Measurements from ENCODE around the gene APCDD1L. TPM values are rescaled to one million over a fixed set of nuclear protein-coding genes. Genes with fewer than 3 reads are reported as not detected.
A peak's percentile ranks its signal among the peaks of the same experiment; 100 is the strongest.

APCDD1L gene
- total RNA-seq, result 5.1 and 5.9 TPM in 2 replicates

DNA sequence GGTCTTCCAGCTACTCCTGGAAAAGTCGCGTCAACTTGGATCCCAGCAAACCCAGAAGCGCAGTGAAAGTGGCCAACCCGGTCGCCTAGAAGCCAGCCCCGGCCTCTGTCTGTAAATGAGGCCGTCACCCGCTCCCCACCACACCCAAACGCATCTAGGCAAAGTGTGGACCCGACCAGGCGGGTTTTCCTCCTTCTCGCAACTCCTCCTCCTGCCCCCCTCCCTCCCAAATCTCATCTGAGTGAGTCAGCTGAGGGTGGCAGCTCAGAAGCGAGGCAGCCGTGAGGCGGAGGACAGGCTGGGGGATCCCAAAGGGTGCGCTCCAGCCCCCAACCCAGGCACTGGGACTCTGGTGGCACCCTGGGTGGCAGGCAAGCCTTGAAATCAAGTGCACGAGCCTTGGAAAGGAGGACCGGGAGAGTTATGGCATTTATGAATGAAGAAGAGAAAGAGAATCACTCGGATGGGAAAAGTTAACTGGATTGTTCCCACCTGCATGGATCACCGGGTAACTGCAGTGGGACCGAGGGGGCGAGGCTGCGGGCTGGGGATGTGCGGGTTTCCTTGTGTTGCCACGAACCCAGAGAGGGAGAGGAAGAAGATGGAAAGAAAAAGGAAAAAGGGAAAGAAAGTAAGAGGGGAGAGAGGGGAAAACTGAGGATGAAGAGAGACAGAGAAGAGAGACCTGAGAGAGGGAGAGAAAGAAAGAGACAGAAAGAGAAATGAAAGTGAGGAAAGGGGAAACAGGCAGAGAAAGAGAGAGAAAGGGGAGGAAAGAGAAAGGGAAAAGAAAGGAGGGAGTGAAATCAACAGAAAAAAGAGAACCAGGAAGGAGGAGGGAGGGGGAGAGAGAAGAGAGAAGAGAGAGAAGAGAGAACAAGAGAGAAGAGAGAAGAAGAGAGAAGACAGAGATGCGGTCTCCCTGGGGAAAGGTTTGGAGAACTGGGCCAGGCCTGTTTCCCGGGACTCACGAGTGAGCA lies at the start of gene APCDD1L:
Gene APCDD1L (minus strand): TSS at position 167 of the 980 bp plus-strand sequence. CDS start 692 bp downstream, outside the sequence.
- DNase-seq (ENCODE audit: low read depth), result no peak
- H3K4me3 ChIP-seq (ENCODE audit: low read depth, low read length), result peak within 1 kb of the TSS; percentile 47
- TF ChIP-seq, protein P1, sequence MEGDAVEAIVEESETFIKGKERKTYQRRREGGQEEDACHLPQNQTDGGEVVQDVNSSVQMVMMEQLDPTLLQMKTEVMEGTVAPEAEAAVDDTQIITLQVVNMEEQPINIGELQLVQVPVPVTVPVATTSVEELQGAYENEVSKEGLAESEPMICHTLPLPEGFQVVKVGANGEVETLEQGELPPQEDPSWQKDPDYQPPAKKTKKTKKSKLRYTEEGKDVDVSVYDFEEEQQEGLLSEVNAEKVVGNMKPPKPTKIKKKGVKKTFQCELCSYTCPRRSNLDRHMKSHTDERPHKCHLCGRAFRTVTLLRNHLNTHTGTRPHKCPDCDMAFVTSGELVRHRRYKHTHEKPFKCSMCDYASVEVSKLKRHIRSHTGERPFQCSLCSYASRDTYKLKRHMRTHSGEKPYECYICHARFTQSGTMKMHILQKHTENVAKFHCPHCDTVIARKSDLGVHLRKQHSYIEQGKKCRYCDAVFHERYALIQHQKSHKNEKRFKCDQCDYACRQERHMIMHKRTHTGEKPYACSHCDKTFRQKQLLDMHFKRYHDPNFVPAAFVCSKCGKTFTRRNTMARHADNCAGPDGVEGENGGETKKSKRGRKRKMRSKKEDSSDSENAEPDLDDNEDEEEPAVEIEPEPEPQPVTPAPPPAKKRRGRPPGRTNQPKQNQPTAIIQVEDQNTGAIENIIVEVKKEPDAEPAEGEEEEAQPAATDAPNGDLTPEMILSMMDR (IDR thresholded peaks at IDR 0.05; ENCODE audit: insufficient read depth, low read length, poor library complexity, severe bottlenecking), result no peak
- H3K36me3 ChIP-seq (ENCODE audit: control insufficient read depth, insufficient read depth, low read length), result no peaks in the 10 kb centered on the region
- H3K27me3 ChIP-seq (ENCODE audit: control insufficient read depth, insufficient read depth, low read length), result peaks cover 15% of the 10 kb centered on the region

DNA sequence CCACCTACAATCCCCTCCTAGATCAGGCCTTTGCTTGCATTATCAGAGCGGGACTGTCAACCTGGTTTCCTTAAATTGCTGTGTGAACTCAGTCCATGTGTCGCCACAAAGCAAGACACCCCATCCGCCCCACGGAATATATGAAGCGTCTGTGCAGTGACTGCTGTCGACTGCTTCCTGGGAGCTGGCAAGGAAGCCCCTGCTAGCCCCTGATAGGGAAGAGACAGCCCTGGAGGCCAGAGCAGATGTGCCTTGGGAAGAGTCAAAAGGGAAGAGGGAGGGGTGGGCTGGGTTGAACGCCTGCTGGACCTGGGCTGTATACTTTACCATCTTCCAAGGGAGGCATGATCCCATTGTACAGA lies 44.1 kb upstream of the APCDD1L start:
- Histone ChIP-seq H3K4me3 (ENCODE audit: low read depth, low read length) (no peak overlapping the region), H3K36me3 (ENCODE audit: control insufficient read depth, insufficient read depth, low read length) (no peaks in the 10 kb centered on the region), H3K27me3 (ENCODE audit: control insufficient read depth, insufficient read depth, low read length) (no peaks in the 10 kb centered on the region)
- TF ChIP-seq, protein P1 (IDR thresholded peaks at IDR 0.05; ENCODE audit: insufficient read depth, low read length, poor library complexity, severe bottlenecking), result no peak
- DNase-seq (ENCODE audit: low read depth), result no peak

- TF ChIP-seq, protein P1 (IDR thresholded peaks at IDR 0.05; ENCODE audit: insufficient read depth, low read length, poor library complexity, severe bottlenecking), result peak; percentile 30
- DNase-seq (ENCODE audit: low read depth), result no peak
- Histone ChIP-seq H3K27me3 (ENCODE audit: control insufficient read depth, insufficient read depth, low read length) (no peaks in the 10 kb centered on the region), H3K4me3 (ENCODE audit: low read depth, low read length) (no peak overlapping the region), H3K36me3 (ENCODE audit: control insufficient read depth, insufficient read depth, low read length) (no peaks in the 10 kb centered on the region)
These were observed 43.5 kb upstream of the APCDD1L start for GRCh38 chr20:58558486-58559367.

GRCh38 chr20:58557733-58558342 lies 42.6 kb upstream of the APCDD1L start:
- Histone ChIP-seq H3K4me3 (ENCODE audit: low read depth, low read length) (no peak overlapping the region), H3K27me3 (ENCODE audit: control insufficient read depth, insufficient read depth, low read length) (no peaks in the 10 kb centered on the region), H3K36me3 (ENCODE audit: control insufficient read depth, insufficient read depth, low read length) (no peaks in the 10 kb centered on the region)
- TF ChIP-seq, protein P1 (IDR thresholded peaks at IDR 0.05; ENCODE audit: insufficient read depth, low read length, poor library complexity, severe bottlenecking), result no peak
- no peak for DNase-seq (ENCODE audit: low read depth)

GRCh38 chr20:58556961-58557360 lies 41.8 kb upstream of the APCDD1L start:
- DNase-seq (ENCODE audit: low read depth), result no peak
- H3K36me3 ChIP-seq (ENCODE audit: control insufficient read depth, insufficient read depth, low read length), result no peaks in the 10 kb centered on the region
- TF ChIP-seq, protein P1 (IDR thresholded peaks at IDR 0.05; ENCODE audit: insufficient read depth, low read length, poor library complexity, severe bottlenecking), result no peak
- no peak overlapping the region for H3K4me3 ChIP-seq (ENCODE audit: low read depth, low read length)
- H3K27me3 ChIP-seq (ENCODE audit: control insufficient read depth, insufficient read depth, low read length), result no peaks in the 10 kb centered on the region

Measured in kidney epithelial cell (primary cell).